H54 (cell line): ENCODE data around the gene P2RY8.

Experiments
- DNase-seq: peaks from one replicate; pipeline ENCODE4 v3.0.0; 2011; ENCODE audit warnings: low spot score, mixed read lengths; ENCODE audit not compliant: insufficient read length
- FAIRE-seq: peaks from 3 replicates; lab custom pipeline; 2011; peaks lifted over from hg19 to GRCh38; lab: Jason Lieb, UNC
- POLR2A ChIP-seq: IDR thresholded peaks from 2 replicates; pipeline ENCODE4 v1.6.1; 2011; ENCODE audit warnings: low read depth, mild to moderate bottlenecking, low read length

The P2RY8 gene

GRCh38 chrX:1465286-1466231 lies 71.4 kb downstream of the P2RY8 start:
- no peak for FAIRE-seq
- TF ChIP-seq POLR2A = no peak

GRCh38 chrX:1464971-1465285 lies 72.1 kb downstream of the P2RY8 start:
- FAIRE-seq (no peak), DNase-seq (no peak)
- TF ChIP-seq POLR2A = no peak

More at GRCh38 chrX:1465286-1466231, 71.4 kb downstream of the P2RY8 start:
- no peak for DNase-seq

GRCh38 chrX:1464041-1464970 lies 72.7 kb downstream of the P2RY8 start:
- no peak for FAIRE-seq
- no peak for TF ChIP-seq POLR2A
- no peak for DNase-seq

- FAIRE-seq = no peak
- no peak for TF ChIP-seq POLR2A
- no peak for DNase-seq
Observed at GRCh38 chrX:1463581-1463980, 73.4 kb downstream of the P2RY8 start.

- DNase-seq (peak; percentile 56), FAIRE-seq (peak; percentile 94)
- no peak for TF ChIP-seq POLR2A
Observed at GRCh38 chrX:1462596-1463251, 74.3 kb downstream of the P2RY8 start.

- FAIRE-seq = no peak
- DNase-seq = no peak
Observed at GRCh38 chrX:1462110-1462509, 74.9 kb downstream of the P2RY8 start.

GRCh38 chrX:1455948-1456280 lies 81.1 kb downstream of the P2RY8 start:
- no peak for TF ChIP-seq POLR2A
- FAIRE-seq = no peak
- no peak for DNase-seq

More at GRCh38 chrX:1462110-1462509, 74.9 kb downstream of the P2RY8 start:
- no peak for TF ChIP-seq POLR2A

GRCh38 chrX:1453951-1454785 lies 82.8 kb downstream of the P2RY8 start:
- peak; percentile 61 for DNase-seq
- FAIRE-seq = no peak
- TF ChIP-seq POLR2A = no peak

- DNase-seq (peak; percentile 32), FAIRE-seq (no peak)
- no peak for TF ChIP-seq POLR2A
Observed at GRCh38 chrX:1453395-1453783, 83.6 kb downstream of the P2RY8 start.

- TF ChIP-seq POLR2A = peak; percentile 92
- FAIRE-seq = peak; percentile 75
- DNase-seq = peak; percentile 74
Observed at GRCh38 chrX:1452516-1453394, 84.2 kb downstream of the P2RY8 start, which contains the start of gene ASMTL. Gene ASMTL (minus strand): TSS chrX:1452909. CDS start chrX:1452840, 69 bp downstream.

GRCh38 chrX:1451661-1452515 lies 85.1 kb downstream of the P2RY8 start:
- DNase-seq (no peak), FAIRE-seq (no peak)
- no peak for TF ChIP-seq POLR2A
